Ramos (cell line): ENCODE measurements around the gene SAMD3.
"Not testable (repeated sequence)": the region's sequence is repeated elsewhere in the genome, so short reads cannot be mapped to it uniquely, and the experiment has no call there.

Experiments
- in situ Hi-C: fragments of 300-500 bp; cut with MboI; formaldehyde crosslinking; loops from one replicate; pipeline ENCODE4 v1.14.3; 2022; ENCODE audit warnings: low sequenced_read_pairs; ENCODE audit not compliant: unreplicated experiment

Gene SAMD3, protein sequence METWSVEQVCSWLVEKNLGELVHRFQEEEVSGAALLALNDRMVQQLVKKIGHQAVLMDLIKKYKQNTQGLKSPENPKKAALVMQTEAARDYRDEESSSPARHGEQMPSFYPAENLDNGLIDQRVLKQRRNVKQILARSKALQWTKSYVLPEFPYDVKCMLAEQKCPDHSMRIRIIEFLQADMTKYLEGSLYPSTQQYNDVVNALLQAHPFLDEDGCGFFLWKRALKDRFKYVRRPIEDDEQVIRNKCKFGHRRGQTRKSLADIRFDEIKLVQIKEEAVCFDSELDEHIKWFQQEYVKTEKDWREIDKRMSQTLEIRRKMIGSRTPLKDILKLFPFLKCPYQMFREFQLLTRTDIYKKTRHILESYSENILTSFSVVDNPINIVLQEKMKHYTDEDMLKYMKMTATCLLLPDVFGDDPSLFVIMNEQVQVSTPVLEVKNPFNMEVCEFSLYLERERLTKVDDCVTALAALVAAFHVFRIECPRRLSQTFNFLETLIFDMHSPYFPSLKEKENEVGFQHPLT

DNA sequence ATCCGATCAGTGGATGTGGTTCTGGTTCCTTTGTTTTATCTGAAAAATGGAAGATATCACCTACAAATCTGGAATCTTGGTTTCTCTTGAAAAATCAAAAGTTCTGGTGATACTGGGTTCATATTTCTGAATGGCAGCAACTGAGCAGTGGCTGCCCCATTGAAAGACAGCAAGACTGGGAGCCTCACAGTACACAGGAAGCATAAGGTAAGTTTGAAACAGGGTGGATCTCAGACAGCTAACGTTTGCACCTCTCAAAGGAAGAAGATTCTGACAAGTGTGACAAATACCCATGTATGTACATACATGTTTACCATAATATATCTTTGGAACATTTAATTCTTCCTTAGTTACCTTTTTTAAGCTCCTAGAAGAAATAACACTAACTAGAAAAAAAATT, at the start of gene SAMD3:
SAMD3 (minus strand) TSS at position 177 of the 400 bp plus-strand sequence. CDS start 7,678 bp downstream, outside the sequence.
- in situ Hi-C loops = no loop called here

DNA sequence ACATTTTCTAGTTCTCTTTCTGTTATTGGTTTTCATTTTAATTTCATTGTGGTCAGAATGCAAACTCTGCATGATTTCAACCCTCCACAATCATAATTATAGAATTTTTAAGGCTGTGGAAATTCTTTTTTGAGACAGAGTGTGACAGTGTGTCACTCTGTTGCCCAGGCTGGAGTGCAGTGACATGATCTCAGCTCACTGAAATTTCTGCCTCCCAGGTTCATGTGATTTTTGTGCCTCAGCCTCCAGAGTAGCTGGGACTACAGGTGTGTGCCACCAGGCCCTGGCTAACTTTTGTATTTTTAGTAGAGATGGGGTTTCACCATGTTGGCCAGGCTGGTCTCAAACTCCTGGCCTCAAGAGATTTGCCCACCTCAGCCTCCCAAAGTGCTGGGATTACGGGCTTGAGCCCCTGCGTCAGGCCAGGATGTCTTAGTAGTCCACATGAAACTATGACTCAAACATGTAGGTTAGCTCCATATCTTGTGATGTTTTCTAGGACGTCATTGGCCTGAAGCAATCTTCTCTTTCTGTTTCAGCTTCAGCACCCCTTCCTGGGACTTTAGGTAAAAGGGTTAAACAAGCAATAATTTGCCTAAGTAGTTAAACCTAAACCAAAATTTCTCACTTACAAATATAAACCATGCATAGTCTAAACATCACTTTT, 47.4 kb upstream of the SAMD3 start:
- in situ Hi-C loops = no loop called here

DNA sequence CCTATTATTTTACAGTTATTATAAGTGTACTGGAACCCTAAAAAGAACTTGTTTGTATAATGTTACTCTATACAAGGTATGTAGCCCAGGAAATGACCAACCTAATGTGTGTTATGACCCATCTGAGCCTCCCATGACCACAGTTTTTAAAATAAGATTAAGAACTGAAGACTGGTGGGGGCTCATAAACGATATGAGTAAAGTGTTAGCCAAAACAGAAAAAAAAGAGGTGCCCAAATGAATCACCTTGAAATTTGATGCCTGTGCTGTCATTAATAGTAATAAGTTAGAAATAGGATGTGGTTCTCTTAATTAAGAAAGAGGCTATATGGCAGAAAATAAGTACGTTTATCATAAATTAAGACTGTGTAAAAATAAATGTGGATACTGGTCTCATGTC, 42.8 kb upstream of the SAMD3 start:
- in situ Hi-C loops = not testable (repeated sequence)

DNA sequence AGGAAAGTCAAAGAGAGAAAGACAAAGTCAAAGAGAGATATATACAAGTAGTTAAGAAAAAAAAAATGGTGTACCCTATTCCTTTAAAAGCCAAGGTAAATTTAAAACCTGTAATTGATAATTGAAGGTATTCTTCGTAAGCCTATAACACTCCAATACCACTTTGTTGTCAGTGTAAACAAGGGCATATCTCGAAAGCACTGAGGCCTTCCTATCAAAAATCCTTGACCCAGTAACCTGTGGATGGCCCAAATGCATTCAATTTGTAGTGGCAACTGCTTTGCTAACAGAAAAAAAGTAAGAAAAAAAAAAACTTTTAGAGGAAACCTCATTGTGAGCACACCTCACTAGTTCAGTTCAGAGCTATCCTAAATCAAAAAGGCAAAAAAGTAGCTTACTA, 39.3 kb upstream of the SAMD3 start:
- in situ Hi-C loops = no loop called here

DNA sequence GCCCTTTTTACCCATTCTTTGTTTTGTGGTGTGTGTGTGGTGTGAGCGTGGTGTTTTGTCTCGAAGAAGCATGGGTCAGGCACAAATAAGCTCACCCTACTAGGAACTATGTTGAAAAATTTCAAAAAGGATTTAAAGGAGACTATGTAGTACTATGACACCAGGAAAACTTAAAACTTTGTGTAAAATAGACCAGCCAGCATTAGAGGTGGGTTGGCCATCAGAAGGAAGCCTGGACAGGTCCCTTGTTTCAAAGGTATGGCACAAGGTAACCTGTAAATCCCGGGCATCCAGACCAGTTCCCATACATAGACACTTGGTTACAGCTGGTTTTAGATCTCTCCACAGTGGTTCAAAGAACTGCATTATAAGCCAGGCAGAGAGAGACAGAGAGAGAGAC, 38.8 kb upstream of the SAMD3 start:
- in situ Hi-C loops = not testable (repeated sequence)

DNA sequence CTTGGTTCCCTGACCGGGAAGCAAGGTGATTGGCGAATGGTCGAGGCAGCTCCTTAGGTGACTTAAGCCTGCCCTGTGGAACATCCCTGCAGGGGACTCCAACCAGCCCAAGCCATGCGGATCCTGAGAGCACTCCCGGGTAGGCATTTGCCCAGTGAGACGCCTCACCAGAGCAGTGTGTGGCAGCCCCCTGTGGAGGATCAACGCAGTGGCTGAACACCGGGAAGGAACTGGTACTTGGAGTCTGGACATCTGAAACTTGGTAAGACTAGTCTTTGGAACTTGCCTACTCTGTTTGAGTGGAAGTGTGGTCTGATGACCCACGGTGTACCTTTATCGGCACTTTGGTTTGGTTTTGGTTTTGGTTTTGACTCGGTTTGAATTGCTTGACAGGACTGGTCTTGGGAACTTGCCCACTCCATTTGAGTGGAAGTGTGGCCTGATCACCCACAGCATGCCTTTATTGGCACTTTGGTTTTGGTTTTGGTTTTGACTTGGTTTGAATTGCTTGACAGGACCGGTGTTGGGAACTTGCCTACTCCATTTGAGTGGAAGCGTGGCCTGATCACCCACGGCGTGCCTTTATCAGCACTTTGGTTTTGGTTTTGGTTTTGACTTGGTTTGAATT, 38.0 kb upstream of the SAMD3 start:
- in situ Hi-C loops = not testable (repeated sequence)

DNA sequence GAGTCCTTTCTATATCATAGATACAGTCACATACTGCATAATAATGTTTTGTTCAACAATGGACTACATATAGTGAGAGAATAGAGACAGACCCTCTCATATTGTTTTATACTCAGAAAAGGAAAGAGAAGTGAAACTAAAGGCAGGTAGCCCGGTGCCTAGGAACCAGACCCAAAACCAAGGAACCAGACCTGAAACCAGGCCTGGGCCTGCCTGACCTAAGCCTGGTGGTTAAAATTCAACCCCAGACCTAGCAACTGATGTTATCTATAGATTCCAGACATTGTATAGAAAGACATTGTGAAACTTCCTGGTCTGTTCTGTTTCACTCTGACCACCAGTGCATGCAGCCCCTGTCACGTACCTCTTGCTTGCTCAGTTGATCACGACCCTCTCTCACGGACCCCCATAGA, 37.3 kb upstream of the SAMD3 start:
- in situ Hi-C loops = not testable (repeated sequence)

DNA sequence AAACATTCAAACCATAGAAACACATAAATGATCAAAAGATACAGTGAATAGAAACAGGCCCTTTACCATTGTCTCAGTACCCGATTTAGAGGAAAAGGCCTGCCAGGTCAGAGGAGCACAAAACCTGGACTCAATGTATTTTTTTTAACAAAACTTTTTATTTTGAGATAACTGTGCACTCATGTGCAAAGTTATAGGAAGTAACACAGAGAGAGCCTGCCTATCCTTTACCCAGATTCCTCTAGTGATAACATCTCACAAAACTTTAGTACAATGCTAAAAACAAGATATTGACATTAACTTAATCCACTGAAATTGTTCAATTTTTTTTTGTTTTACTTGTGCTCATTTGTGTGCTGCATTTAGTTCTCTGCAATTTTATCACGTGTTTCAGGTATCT, 36.8 kb upstream of the SAMD3 start:
- in situ Hi-C loops = no loop called here

DNA sequence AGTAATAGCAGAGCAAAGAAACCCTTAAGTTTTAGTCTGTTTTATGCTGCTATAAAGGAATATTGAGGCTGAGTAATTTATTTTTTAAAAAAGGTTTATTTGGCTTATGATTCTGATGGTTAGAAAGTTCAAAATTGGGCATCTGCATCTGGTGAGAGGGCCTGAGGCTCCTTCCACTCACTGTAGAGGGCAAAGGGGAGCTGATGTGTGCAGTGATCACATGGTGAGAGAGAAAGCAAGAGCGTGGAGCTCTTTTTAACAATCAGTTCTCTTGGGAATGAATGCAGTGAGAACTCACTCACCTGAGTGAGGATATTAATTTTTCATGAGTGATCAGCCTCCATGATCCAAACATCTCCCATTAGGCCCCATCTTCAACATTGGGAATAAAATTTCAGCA, 36.4 kb upstream of the SAMD3 start:
- in situ Hi-C loops = no loop called here

DNA sequence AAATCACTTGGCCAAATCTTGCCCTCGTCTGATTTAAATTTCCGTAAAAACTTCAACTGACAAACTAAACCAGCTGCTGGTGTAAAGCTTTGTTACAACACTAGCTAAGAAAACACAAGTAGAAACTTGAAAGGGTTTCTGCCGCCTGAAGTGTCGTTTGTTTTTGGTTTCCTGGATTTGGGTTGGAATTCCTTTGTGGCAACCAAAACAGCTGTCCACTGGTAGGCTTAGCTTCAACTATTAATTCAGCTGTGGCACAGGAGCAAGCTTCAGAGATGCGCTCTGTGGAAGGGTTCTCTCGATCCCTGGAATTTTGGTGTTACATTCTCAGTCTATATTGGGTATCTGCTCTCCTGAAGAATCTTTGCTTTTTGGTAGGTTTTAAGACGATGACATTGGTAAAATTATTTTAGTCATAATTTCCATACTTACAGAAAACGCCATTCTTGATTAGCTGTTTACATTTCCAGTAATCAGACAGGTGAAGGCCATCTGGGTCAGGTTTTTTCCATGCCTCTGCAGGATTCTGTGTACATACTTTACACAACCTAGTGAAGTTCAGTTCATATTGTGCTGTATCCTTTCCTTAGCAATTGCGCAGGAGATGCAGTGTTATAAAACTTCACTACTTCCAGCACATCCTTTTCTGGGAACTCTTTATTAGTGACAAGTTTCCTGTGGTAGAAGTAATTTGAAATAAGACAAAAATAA, 29.9 kb upstream of the SAMD3 start:
- in situ Hi-C loops = no loop called here

DNA sequence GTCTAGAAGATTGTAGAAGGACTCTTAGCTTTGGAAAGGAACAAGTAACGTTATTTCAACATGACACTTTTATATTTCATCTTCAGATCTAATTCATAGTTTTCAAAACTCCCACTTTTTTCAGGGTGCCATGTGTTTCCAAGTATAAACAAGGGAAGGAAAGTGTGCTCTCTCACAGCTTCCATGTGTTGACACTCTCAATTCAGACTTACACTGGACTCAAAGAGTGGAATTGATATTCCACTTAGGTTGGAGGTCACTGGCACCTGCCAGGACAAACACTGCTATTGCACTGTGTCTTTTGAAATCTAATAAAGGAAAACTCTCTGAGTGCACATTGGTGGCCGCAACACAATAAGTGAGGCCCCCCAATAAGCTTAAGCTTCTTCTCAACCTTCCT, 22.5 kb upstream of the SAMD3 start:
- in situ Hi-C loops = no loop called here

DNA sequence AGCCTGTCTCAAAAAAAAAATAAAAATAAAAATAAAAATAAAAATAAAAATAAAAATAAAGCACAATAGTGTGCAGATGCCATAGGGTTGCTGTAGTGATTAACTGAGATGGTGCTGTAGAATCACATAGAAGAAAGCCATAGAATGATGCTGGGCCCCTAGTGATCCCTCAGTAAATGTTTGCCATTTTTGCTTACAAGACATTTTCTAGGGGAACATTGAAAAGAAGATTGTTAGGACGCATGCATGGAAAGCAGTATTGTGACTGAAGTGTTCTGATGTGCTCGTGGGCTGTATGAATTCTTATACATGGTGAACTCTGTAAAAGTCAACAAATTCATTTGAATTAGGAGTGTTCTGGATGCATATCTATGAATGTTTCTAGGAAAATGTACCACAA, 22.0 kb upstream of the SAMD3 start:
- in situ Hi-C loops = no loop called here

DNA sequence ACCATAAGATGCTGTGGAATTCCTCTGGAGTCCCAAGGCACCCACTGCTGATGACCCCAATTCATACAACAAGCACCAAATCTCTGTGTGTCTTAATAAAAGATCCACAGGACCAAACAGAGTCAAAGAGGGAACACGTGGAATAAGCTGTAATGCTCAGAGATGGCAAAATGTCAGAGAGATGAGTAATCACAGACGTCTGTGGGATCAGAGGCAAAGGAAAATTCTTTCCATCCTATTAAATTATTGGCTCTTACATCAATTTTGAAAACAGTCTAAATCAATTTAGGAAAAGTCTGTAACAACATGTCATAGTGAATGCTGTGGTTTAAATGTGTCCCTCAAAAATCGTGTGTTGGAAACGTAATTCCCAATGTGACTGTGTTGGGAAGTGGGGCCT, 17.5 kb upstream of the SAMD3 start:
- in situ Hi-C loops = no loop called here

DNA sequence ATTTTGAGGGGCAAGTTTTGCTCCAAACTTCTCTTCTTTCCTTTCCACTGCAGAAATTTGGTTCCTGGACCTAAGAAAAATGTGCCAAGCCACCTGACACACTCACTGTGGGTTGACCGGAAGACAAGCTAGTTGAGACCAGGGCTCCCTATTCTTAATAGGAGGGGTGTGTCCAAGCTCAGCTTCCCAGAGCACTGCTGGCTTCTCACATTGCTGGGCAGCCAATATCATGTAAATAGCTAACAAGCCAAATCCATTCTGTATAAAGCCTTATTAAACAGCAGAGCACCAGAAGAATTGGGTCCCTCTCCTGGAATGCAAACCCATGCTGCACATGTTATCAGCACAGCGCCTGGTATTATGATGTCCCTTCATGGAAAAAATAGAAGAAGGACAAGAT, 17.0 kb upstream of the SAMD3 start:
- in situ Hi-C loops = no loop called here

DNA sequence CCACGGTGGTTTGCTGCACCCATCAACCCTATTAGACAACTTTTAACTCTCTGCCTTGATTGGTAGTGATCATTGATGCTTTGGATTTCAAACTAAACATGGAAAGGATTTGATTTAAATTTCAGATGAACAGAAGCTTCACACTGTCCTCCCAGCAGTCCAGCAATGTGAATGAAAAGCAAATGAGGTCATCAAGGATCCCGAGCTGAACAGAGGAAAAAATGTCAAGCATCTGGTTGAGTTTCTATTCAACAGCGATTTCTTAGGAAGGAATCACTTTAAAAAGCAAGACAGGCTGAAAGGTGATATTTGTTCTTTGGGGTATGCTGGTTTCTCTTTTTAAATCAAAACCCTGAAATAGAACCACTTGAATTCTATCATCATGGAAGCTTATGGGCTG, 10.6 kb upstream of the SAMD3 start:
- in situ Hi-C loops = no loop called here

DNA sequence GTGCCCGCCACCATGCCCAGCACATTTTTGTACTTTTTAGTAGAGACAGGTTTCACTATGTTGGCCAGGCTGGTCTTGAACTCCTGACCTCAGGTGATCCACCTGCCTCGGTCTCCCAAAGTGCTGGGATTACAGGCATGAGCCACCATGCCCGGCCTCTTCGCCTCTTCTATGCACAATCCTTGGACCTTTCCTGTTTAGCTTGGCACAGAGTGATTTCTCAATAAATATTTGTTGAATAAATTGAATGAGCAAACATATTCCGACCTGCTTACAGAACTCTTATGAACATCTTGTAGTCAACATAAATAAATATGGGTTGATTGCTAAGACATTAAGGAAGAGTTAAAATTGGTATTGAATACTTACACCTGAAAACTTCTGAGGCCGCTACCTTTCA, 7.8 kb upstream of the SAMD3 start:
- in situ Hi-C loops = not testable (repeated sequence)

DNA sequence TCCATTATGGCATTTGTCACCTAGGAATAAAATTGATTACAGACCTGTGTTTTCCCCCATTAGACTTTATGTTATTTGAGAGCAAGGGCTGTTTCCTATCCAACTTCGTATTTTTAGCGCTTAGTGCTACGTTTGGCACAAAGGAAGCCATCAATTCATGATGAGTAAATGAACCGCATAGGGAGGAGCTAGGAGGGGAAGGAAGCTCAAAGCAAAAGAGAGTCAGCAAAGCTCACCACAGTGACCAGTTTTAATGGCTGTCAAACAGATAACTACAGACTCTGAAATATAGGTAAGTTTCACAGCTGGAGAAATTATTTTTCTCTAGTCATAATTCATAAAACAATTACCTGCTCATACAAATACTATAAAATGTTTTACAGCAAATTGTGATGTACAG, 6.9 kb upstream of the SAMD3 start:
- in situ Hi-C loops = no loop called here

DNA sequence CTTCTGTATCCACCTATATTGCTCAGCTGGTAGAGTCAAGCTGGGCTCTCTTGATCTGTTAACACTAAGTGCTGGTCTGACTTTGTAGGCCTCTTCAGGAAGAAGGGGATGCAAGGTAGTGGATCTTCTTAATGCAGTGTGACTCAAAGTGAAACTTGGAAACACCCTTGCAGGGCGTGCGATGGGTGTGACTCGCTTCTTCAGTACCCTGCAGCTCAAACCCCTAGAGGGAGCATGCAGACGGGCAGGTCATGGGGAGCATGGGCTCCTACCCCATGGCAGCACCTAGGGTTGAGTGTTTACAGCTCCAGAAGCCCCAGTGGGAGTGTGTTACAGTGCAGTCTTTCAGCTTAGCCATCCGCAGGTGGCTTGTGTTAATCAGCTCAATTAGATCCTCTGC, 757 bp upstream of the SAMD3 start:
- in situ Hi-C loops = no loop called here

DNA sequence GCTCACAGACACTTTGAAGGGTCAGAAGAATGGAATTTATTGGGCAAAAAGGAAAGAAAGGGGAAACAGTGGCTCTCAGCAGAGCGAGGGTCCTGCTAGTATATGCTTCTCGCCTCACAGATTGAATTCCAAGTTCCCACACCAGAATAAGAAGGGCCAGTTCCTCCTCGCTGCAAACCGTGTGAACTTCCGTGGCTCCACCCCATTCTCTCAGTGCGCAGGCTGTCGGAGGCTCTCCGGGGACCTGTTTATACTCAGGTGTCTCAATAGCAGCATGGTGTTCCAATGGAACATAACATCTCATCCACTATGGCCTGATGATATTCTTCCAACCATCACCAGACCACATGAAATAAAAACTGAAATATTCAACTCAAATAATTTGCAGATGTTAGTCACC, 4.6 kb downstream of the SAMD3 start:
- in situ Hi-C loops = no loop called here

DNA sequence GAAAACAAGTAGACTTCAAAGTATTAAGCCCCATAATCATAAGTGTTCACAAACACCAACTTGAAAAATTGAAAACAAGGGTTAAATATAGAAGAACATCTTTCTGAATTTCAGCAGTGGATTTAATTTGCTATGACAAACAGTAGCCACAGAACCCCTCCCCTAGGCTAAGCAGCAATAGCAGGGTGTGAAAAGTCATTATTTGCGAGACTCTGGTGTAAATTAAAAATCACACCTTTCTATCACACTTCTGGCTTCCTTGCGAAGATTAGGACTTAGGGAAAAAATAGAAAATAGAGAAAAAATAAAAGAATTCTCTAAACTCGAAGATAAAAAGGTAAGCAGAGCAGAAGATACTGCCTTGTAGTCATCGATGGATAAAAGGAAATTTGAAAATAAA, 6.1 kb downstream of the SAMD3 start:
- in situ Hi-C loops = no loop called here

DNA sequence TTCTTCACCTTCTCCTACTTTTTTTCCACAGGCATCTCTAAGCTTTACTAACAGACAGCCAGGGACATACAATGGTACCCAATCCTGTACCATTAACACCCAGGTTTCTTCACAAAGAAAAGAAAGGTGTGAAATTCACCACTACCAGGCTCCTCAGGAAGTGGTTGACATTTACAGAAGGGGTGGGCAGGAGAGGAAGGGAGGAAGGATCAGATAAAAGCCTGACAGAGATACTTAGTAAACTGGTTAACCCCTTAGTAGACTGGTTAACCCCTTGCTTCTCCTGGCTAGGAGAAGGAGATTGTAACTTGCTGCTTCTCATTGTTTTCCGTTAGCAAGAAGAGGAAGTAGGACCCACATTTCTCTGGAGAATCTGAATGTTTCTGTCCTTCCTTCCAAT, 7.2 kb downstream of the SAMD3 start:
- in situ Hi-C loops = no loop called here
